ENCODE measurements around the gene ANKRD16.
"Not testable (repeated sequence)": the region's sequence is repeated elsewhere in the genome, so short reads cannot be mapped to it uniquely, and the experiment has no call there.

ANKRD16 gene

GRCh38 chr10:5830629-5831445 is 58.9 kb downstream of the ANKRD16 start:
- H3K27ac ChIP-seq (ENCODE audit: low read length) = no peak overlapping the region
- TF ChIP-seq EZH2phosphoT487 (IDR thresholded peaks at IDR 0.05; ENCODE audit: low read depth) (no peak), CTCF (IDR thresholded peaks at IDR 0.05; ENCODE audit: low read depth, low read length) (no peak)
- no peaks in the 10 kb centered on the region for H3K27me3 ChIP-seq (ENCODE audit: low read depth, low read length)

GRCh38 chr10:5829267-5829666 is 60.4 kb downstream of the ANKRD16 start:
- H3K27me3 ChIP-seq (ENCODE audit: low read depth, low read length) = no peaks in the 10 kb centered on the region
- H3K4me1 ChIP-seq (ENCODE audit: low read length) = no peaks in the 10 kb centered on the region
- no peaks in the 10 kb centered on the region for H3K36me3 ChIP-seq (replicated peaks; ENCODE audit: low read depth, low read length)
- no peaks in the 10 kb centered on the region for H3K9me3 ChIP-seq (ENCODE audit: insufficient read depth, low read length)
- H3K27ac ChIP-seq (ENCODE audit: low read length) = no peak overlapping the region
- H3K4me3 ChIP-seq (ENCODE audit: low read length) = no peak overlapping the region
- H4K20me1 ChIP-seq (ENCODE audit: insufficient read depth, low read length) = no peaks in the 10 kb centered on the region
- TF ChIP-seq EZH2phosphoT487 (IDR thresholded peaks at IDR 0.05; ENCODE audit: low read depth) (no peak), CTCF (IDR thresholded peaks at IDR 0.05; ENCODE audit: low read depth, low read length) (no peak)
- H3K4me2 ChIP-seq (ENCODE audit: low read length) = no peak overlapping the region
- no peaks in the 10 kb centered on the region for H3K79me2 ChIP-seq (ENCODE audit: low read length)
- H2AFZ ChIP-seq (ENCODE audit: low read depth, low read length) = no peak overlapping the region
- H3K9ac ChIP-seq (ENCODE audit: low read length) = no peak overlapping the region

More at GRCh38 chr10:5830629-5831445, 58.9 kb downstream of the ANKRD16 start:
- Histone ChIP-seq H3K79me2 (ENCODE audit: low read length) (no peaks in the 10 kb centered on the region), H3K4me1 (ENCODE audit: low read length) (no peaks in the 10 kb centered on the region), H3K9ac (ENCODE audit: low read length) (no peak overlapping the region), H3K4me2 (ENCODE audit: low read length) (no peak overlapping the region), H3K36me3 (replicated peaks; ENCODE audit: low read depth, low read length) (no peaks in the 10 kb centered on the region), H3K9me3 (ENCODE audit: insufficient read depth, low read length) (no peaks in the 10 kb centered on the region), H3K4me3 (ENCODE audit: low read length) (no peak overlapping the region), H4K20me1 (ENCODE audit: insufficient read depth, low read length) (no peaks in the 10 kb centered on the region), H2AFZ (ENCODE audit: low read depth, low read length) (no peak overlapping the region)

GRCh38 chr10:5828725-5829124 is 61.0 kb downstream of the ANKRD16 start:
- Histone ChIP-seq H2AFZ (ENCODE audit: low read depth, low read length) (no peak overlapping the region), H3K4me3 (ENCODE audit: low read length) (no peak overlapping the region), H3K27ac (ENCODE audit: low read length) (no peak overlapping the region), H3K4me2 (ENCODE audit: low read length) (no peak overlapping the region), H3K27me3 (ENCODE audit: low read depth, low read length) (no peaks in the 10 kb centered on the region), H3K4me1 (ENCODE audit: low read length) (no peaks in the 10 kb centered on the region), H4K20me1 (ENCODE audit: insufficient read depth, low read length) (no peaks in the 10 kb centered on the region), H3K36me3 (replicated peaks; ENCODE audit: low read depth, low read length) (no peaks in the 10 kb centered on the region), H3K79me2 (ENCODE audit: low read length) (no peaks in the 10 kb centered on the region), H3K9me3 (ENCODE audit: insufficient read depth, low read length) (no peaks in the 10 kb centered on the region), H3K9ac (ENCODE audit: low read length) (no peak overlapping the region)
- TF ChIP-seq EZH2phosphoT487 (IDR thresholded peaks at IDR 0.05; ENCODE audit: low read depth) = no peak
- no peak for TF ChIP-seq CTCF (IDR thresholded peaks at IDR 0.05; ENCODE audit: low read depth, low read length)

- H2AFZ ChIP-seq (ENCODE audit: low read depth, low read length) = no peak overlapping the region
- no peak overlapping the region for H3K27ac ChIP-seq (ENCODE audit: low read length)
- no peaks in the 10 kb centered on the region for H3K36me3 ChIP-seq (replicated peaks; ENCODE audit: low read depth, low read length)
- no peak overlapping the region for H3K9ac ChIP-seq (ENCODE audit: low read length)
- no peak overlapping the region for H3K4me2 ChIP-seq (ENCODE audit: low read length)
- H3K27me3 ChIP-seq (ENCODE audit: low read depth, low read length) = no peaks in the 10 kb centered on the region
- H3K9me3 ChIP-seq (ENCODE audit: insufficient read depth, low read length) = no peaks in the 10 kb centered on the region
- TF ChIP-seq CTCF (IDR thresholded peaks at IDR 0.05; ENCODE audit: low read depth, low read length) (no peak), EZH2phosphoT487 (IDR thresholded peaks at IDR 0.05; ENCODE audit: low read depth) (no peak)
- H4K20me1 ChIP-seq (ENCODE audit: insufficient read depth, low read length) = no peaks in the 10 kb centered on the region
- no peaks in the 10 kb centered on the region for H3K79me2 ChIP-seq (ENCODE audit: low read length)
- H3K4me3 ChIP-seq (ENCODE audit: low read length) = no peak overlapping the region
- H3K4me1 ChIP-seq (ENCODE audit: low read length) = no peaks in the 10 kb centered on the region
Measured at GRCh38 chr10:5827841-5828240, 61.9 kb downstream of the ANKRD16 start.

GRCh38 chr10:5826511-5826910 is 63.2 kb downstream of the ANKRD16 start:
- H3K4me3 ChIP-seq (ENCODE audit: low read length); H3K36me3 ChIP-seq (replicated peaks; ENCODE audit: low read depth, low read length); H3K4me1 ChIP-seq (ENCODE audit: low read length); H3K27ac ChIP-seq (ENCODE audit: low read length); H3K9ac ChIP-seq (ENCODE audit: low read length); H4K20me1 ChIP-seq (ENCODE audit: insufficient read depth, low read length); H3K9me3 ChIP-seq (ENCODE audit: insufficient read depth, low read length); H3K27me3 ChIP-seq (ENCODE audit: low read depth, low read length); H2AFZ ChIP-seq (ENCODE audit: low read depth, low read length); H3K79me2 ChIP-seq (ENCODE audit: low read length); H3K4me2 ChIP-seq (ENCODE audit: low read length): not testable (repeated sequence)

Measured in OCI-LY3 (cell line).